Neural crest cell (in vitro differentiated cells): ENCODE measurements around the gene DOK4. TPM values are rescaled to one million over a fixed set of nuclear protein-coding genes. Genes with fewer than 3 reads are reported as not detected.

Experiments used
- DNase-seq: peaks from one replicate; pipeline ENCODE4 v3.0.0; 2021; ENCODE audit warnings: low read depth, mixed read lengths, low spot score
- H3K27ac Mint-ChIP-seq: one replicate; pipeline ENCODE4 v1.8.0; 2021; ENCODE audit warnings: mild to moderate bottlenecking, mixed read lengths; ENCODE audit not compliant: unreplicated experiment
- H3K27me3 Mint-ChIP-seq: 2 replicates; pipeline ENCODE4 v1.8.0; 2021; ENCODE audit warnings: low read depth, mild to moderate bottlenecking, mixed read lengths
- H3K36me3 Mint-ChIP-seq: 2 replicates; pipeline ENCODE4 v1.8.0; 2021; ENCODE audit warnings: low read depth, mild to moderate bottlenecking, mixed read lengths
- H3K4me1 Mint-ChIP-seq: 2 replicates; pipeline ENCODE4 v1.8.0; 2021; ENCODE audit warnings: mixed read lengths
- H3K4me3 Mint-ChIP-seq: one replicate; pipeline ENCODE4 v1.8.0; 2021; ENCODE audit warnings: mild to moderate bottlenecking, mixed read lengths
- H3K9me3 Mint-ChIP-seq: 2 replicates; pipeline ENCODE4 v1.8.0; 2021; ENCODE audit warnings: mixed read lengths
- total RNA-seq: library from RNA; stranded (reverse); gene quantifications from 2 replicates; pipeline ENCODE4 v1.2.1, GENCODE V29; 2021
- TF ChIP-seq, protein P1 (sequence below): fragments of 200-600 bp; sonication (generic); conservative IDR thresholded peaks from 2 replicates; pipeline ENCODE4 v1.5.0; 2021; ENCODE audit warnings: antibody characterized with exemption, mild to moderate bottlenecking

DOK4 gene
- total RNA-seq, 1 donor from 2014 or later = 22.7 TPM

DNA sequence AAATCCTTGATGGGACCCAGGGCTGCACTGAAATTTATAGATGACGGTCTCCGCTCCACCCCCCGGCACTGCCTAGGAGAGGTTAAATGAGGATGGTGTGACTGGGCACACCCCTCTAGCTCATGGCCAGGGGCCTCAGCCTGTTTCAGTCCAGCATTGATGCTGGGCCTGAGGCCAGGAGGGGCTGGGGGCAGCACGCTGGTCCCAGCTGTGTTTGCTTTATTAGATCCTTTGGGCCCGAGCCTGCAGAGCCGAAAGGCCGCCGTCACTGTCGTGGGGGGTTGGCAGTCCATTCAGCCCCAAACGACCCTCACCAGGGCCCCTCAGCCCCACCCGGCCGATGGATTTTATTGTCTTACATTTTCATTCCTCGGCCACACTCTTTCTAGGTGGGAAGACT lies 10.8 kb upstream of the DOK4 start:
- peaks cover 12% of the 10 kb centered on the region for H3K4me1 Mint-ChIP-seq
- DNase-seq = no peak
- no peak overlapping the region for H3K27ac Mint-ChIP-seq
- H3K27me3 Mint-ChIP-seq = no peaks in the 10 kb centered on the region
- no peak overlapping the region for H3K4me3 Mint-ChIP-seq
- no peaks in the 10 kb centered on the region for H3K9me3 Mint-ChIP-seq
- TF ChIP-seq, protein P1, sequence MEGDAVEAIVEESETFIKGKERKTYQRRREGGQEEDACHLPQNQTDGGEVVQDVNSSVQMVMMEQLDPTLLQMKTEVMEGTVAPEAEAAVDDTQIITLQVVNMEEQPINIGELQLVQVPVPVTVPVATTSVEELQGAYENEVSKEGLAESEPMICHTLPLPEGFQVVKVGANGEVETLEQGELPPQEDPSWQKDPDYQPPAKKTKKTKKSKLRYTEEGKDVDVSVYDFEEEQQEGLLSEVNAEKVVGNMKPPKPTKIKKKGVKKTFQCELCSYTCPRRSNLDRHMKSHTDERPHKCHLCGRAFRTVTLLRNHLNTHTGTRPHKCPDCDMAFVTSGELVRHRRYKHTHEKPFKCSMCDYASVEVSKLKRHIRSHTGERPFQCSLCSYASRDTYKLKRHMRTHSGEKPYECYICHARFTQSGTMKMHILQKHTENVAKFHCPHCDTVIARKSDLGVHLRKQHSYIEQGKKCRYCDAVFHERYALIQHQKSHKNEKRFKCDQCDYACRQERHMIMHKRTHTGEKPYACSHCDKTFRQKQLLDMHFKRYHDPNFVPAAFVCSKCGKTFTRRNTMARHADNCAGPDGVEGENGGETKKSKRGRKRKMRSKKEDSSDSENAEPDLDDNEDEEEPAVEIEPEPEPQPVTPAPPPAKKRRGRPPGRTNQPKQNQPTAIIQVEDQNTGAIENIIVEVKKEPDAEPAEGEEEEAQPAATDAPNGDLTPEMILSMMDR = no peak
- H3K36me3 Mint-ChIP-seq = no peaks in the 10 kb centered on the region

DNA sequence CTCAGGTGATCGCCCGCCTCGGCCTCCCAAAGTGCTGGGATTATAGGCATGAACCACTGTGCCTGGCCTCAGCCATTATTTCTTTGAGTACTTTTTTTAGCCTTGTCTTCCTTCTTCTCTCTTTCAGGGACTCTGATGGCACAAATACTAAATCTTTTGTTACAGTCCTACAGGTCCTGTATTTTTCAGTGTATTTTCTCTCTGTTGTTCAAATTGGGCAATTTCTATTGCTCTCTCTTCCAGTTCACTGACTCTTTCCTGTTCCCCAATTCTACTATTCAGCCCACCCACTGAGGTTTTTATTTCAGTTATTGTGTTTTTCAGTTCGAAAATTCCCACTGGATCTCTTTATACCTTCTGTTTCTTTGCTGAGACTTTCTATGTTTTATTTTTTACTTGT lies 7.5 kb upstream of the DOK4 start:
- DNase-seq = no peak
- TF ChIP-seq, protein P1 = no peak
- Mint-ChIP-seq H3K27ac (no peak overlapping the region), H3K9me3 (no peaks in the 10 kb centered on the region), H3K36me3 (no peaks in the 10 kb centered on the region), H3K4me1 (peaks cover 8% of the 10 kb centered on the region), H3K27me3 (no peaks in the 10 kb centered on the region), H3K4me3 (no peak overlapping the region)

DNA sequence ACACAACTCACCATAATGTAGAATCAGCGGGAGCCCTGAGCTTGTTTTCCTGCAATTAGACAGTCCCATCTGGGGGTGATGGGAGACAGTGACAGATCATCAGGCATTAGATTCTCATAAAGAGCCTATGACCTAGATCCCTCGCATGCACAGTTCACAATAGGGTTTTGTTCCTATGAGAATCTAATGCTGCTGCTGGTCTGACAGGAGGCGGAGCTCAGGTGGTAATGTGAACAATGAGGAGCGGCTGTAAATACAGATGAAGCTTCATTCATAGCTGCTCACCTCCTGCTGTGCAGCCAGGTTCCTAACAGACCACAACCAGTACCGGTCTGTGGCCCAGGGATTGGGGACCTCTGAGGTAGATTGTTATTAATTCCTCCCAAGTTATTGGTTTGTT lies 2.9 kb upstream of the DOK4 start:
- TF ChIP-seq, protein P1 = no peak
- H3K4me3 Mint-ChIP-seq = no peak overlapping the region
- H3K4me1 Mint-ChIP-seq = peaks cover 23% of the 10 kb centered on the region
- no peak overlapping the region for H3K27ac Mint-ChIP-seq
- H3K36me3 Mint-ChIP-seq = no peaks in the 10 kb centered on the region
- H3K27me3 Mint-ChIP-seq = peaks cover 6% of the 10 kb centered on the region
- DNase-seq = no peak
- no peaks in the 10 kb centered on the region for H3K9me3 Mint-ChIP-seq

DNA sequence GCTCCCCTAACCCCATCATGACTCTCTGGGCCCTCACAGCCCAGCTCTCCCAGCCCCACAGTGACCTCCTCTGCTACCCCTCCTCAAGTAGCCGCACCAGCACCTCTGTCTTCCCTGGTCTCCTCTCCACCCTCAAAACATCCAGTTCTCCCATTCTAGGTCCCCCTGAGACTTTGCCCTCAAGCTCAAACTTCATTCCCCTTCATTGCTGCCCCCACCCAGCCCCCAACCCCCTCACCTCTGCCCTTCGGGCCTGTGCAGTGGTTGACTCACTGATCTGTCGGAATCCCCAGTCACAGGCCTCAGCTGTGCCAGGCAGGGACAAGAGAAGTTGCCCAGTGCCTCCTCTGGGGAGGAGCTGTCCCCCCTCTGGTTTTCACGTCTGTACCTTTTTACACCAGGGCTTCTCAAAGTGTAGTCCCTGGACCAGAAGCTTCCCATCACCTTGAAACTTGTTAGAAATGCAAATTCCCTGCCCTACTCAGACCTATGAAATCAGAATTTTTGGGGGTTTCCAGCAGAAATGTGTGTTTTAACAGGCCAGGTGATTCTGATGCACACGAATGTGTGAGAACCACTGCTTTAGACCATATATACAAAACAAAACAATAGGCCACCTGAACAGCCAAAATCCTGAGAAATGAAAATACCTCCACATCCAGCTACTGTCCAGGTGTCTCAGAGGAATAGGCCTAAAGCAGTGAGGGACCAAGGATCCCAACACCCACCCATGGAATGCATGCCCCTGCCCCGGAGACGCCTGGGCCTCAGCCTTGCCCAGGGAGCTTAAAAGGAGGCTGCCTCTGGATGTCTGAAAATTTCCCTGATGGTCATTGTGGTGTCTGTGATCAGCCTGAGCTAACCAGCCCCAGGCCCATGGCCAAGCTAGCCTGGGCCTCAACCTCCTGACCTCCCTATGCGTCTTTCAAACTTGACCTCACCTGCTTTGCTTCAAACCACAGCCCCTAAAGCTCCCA lies 853 bp upstream of the DOK4 start:
- Mint-ChIP-seq H3K36me3 (no peaks in the 10 kb centered on the region), H3K4me1 (peaks cover 18% of the 10 kb centered on the region), H3K27ac (no peak overlapping the region), H3K27me3 (peaks cover 6% of the 10 kb centered on the region), H3K4me3 (peak overlapping the region; percentile 85), H3K9me3 (no peaks in the 10 kb centered on the region)
- TF ChIP-seq, protein P1 = no peak
- DNase-seq = no peak

DNA sequence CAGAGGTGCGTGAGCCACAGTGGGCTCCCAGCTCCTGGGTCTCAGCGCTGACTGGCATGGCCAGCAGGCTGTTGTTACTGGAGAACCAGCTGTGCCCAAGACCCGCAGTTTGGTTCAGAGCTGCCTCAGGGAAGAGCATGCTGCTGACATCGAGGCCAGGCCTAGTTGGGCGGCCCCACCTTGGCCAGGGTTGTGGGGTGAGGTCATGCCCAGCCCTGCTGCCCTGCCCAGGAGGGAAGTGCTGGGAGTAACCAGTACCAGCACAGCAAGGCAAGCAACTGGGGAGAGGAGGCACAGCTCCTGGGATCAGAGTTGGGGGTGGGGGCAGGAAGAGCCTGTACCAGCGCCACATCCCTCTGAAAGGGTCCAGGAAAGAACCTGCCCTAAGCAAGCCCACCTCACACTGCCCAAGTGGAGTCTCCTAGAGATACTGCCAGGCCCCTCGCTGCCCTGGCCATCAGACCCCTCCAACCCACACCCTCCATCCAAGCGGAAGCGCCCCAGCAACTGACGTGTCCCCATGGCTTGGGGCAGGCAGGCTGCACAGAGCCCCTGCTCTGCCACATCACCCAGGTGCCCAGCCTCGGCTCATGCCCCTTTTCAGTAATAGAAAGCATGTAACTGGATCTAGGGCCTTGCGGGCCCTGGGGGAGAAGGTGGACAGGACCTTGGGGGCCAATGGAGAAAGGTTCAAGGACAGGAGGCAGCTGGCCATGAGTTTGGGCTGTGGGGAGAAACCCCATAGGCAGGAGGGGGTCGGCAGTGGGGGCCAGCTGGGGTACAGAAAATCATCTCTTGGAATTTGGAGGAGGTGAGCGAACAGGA lies 990 bp downstream of the DOK4 start:
- peaks cover 18% of the 10 kb centered on the region for H3K4me1 Mint-ChIP-seq
- no peaks in the 10 kb centered on the region for H3K9me3 Mint-ChIP-seq
- DNase-seq = no peak
- peaks cover 6% of the 10 kb centered on the region for H3K27me3 Mint-ChIP-seq
- H3K36me3 Mint-ChIP-seq = no peaks in the 10 kb centered on the region
- TF ChIP-seq, protein P1 = no peak
- no peak overlapping the region for H3K27ac Mint-ChIP-seq
- peak overlapping the region; percentile 89 for H3K4me3 Mint-ChIP-seq
